ENCODE data around the gene ADAMTSL1.

The ADAMTSL1 gene

DNA sequence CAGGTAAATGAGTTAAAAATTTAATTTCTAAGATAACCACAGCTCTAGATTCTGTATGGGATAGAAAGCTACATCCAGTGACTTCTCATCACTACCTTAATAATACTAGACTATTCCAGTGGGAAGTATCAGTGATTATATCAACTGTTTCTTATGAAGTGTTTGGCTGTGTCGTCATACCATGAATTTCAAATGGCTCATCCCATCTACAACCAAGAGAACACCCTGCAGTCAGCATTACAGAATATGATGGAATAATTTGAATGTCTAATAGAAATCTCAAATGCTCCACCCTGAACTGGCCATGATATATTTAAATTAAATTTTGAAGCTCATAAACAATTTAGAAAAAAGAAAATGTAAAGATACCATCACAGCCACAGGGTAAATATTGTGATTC lies 245.0 kb downstream of the ADAMTSL1 start:
- H3K4me1 ChIP-seq (ENCODE audit: control insufficient read depth, insufficient read depth, low read length), result no peaks in the 10 kb centered on the region
- no CpG with 5 or more reads among the region's 1 CpG for WGBS, 2 experiments
- H3K36me3 ChIP-seq (ENCODE audit: control insufficient read depth, insufficient read depth, low read length), result no peaks in the 10 kb centered on the region
- H3K4me3 ChIP-seq (ENCODE audit: insufficient read depth, low read depth, low read length), result no peak overlapping the region
- H3K27me3 ChIP-seq (ENCODE audit: control insufficient read depth, insufficient read depth, low read length, poor library complexity, severe bottlenecking), result no peaks in the 10 kb centered on the region
- no peak overlapping the region for H3K27ac ChIP-seq (ENCODE audit: insufficient read depth, low read depth, low read length, poor library complexity, severe bottlenecking)
- H3K9me3 ChIP-seq (ENCODE audit: control insufficient read depth, low read length), result no peaks in the 10 kb centered on the region

DNA sequence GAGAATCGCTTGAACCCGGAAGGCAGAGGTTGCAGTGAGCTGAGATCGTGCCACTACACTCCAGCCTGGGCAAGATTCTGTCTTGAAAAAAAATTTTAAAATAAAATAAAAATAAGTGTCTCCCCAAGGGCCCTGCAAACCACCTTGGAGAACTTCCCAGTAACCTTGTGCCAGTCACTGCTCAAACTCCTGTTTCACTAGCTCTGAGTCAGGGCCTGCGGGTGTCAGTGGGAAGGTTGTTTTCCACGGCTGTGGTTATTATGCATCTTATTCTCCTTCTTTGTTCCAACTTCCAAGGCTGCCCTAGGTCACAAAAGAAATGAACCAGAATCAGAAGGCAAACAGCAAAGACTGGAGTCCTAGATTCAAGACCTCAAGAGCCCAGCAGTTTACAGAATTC lies 246.7 kb downstream of the ADAMTSL1 start:
- Histone ChIP-seq H3K36me3 (ENCODE audit: control insufficient read depth, insufficient read depth, low read length) (no peaks in the 10 kb centered on the region), H3K4me1 (ENCODE audit: control insufficient read depth, insufficient read depth, low read length) (no peaks in the 10 kb centered on the region), H3K27me3 (ENCODE audit: control insufficient read depth, insufficient read depth, low read length, poor library complexity, severe bottlenecking) (no peaks in the 10 kb centered on the region), H3K27ac (ENCODE audit: insufficient read depth, low read depth, low read length, poor library complexity, severe bottlenecking) (no peak overlapping the region), H3K4me3 (ENCODE audit: insufficient read depth, low read depth, low read length) (no peak overlapping the region), H3K9me3 (ENCODE audit: control insufficient read depth, low read length) (no peaks in the 10 kb centered on the region)
- 89 to 92% methylated on average over 4 to 5 of the region's 5 CpGs for WGBS, 2 experiments

DNA sequence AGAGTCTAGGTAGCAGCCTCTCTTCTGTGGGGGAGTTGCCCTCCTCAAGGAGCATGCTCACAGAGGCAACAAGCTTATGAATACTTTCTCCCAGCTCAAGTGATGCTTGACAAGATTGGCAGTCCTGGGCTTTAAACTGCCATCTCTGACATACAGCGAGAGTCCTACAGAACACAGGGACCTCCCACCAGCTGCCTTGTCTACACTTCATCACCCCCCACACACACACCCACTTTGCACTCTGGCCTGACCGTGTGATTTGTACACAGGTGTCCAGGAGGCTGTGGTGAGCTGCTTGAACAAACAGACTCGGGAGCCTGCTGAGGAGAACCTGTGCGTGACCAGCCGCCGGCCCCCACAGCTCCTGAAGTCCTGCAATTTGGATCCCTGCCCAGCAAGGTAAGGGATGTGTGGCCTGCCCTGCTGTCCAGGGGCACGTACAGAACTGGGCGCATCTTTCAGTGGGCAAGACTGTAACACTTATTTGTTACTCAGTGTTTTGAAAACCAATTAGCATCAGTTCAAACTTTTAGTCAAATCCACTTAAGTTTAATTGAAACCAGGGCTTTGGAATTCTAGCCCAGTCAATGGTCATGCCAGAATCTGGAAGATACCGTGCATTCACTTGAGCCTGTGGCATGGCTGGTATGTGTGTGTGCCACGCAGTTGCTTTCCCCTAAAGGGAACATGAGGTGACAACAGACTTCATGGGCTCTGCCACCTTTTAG lies 247.5 kb downstream of the ADAMTSL1 start:
- WGBS, 2 experiments, result 93% methylated on average over 10 of the region's 10 CpGs
- no peak overlapping the region for H3K4me3 ChIP-seq (ENCODE audit: insufficient read depth, low read depth, low read length)
- H3K36me3 ChIP-seq (ENCODE audit: control insufficient read depth, insufficient read depth, low read length), result no peaks in the 10 kb centered on the region
- H3K9me3 ChIP-seq (ENCODE audit: control insufficient read depth, low read length), result no peaks in the 10 kb centered on the region
- H3K27me3 ChIP-seq (ENCODE audit: control insufficient read depth, insufficient read depth, low read length, poor library complexity, severe bottlenecking), result no peaks in the 10 kb centered on the region
- no peaks in the 10 kb centered on the region for H3K4me1 ChIP-seq (ENCODE audit: control insufficient read depth, insufficient read depth, low read length)
- H3K27ac ChIP-seq (ENCODE audit: insufficient read depth, low read depth, low read length, poor library complexity, severe bottlenecking), result no peak overlapping the region

DNA sequence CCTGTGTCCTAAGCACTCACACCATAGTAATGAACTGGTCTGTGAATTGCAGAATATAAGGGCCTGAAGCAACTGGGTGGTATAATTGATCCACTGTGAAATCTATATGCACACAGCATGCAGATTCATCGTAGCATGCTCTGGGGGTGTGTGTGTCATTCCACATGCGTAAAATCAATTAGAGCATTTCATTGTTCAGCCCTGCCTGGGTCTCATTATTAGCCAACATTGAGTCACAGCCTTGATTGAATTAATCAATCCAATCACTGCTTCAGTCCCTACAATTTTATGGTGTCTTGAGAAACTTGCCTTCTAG lies 248.0 kb downstream of the ADAMTSL1 start:
- WGBS, 2 experiments, result 91 to 94% methylated on average over 2 of the region's 2 CpGs
- Histone ChIP-seq H3K4me1 (ENCODE audit: control insufficient read depth, insufficient read depth, low read length) (no peaks in the 10 kb centered on the region), H3K36me3 (ENCODE audit: control insufficient read depth, insufficient read depth, low read length) (no peaks in the 10 kb centered on the region), H3K9me3 (ENCODE audit: control insufficient read depth, low read length) (no peaks in the 10 kb centered on the region), H3K4me3 (ENCODE audit: insufficient read depth, low read depth, low read length) (no peak overlapping the region), H3K27ac (ENCODE audit: insufficient read depth, low read depth, low read length, poor library complexity, severe bottlenecking) (no peak overlapping the region), H3K27me3 (ENCODE audit: control insufficient read depth, insufficient read depth, low read length, poor library complexity, severe bottlenecking) (no peaks in the 10 kb centered on the region)

GRCh38 chr9:18722882-18723281 lies 248.9 kb downstream of the ADAMTSL1 start:
- WGBS, 2 experiments, result 92% methylated on average over 6 of the region's 6 CpGs
- no peak overlapping the region for H3K27ac ChIP-seq (ENCODE audit: insufficient read depth, low read depth, low read length, poor library complexity, severe bottlenecking)
- H3K27me3 ChIP-seq (ENCODE audit: control insufficient read depth, insufficient read depth, low read length, poor library complexity, severe bottlenecking), result no peaks in the 10 kb centered on the region
- no peak overlapping the region for H3K4me3 ChIP-seq (ENCODE audit: insufficient read depth, low read depth, low read length)
- H3K4me1 ChIP-seq (ENCODE audit: control insufficient read depth, insufficient read depth, low read length), result no peaks in the 10 kb centered on the region
- no peaks in the 10 kb centered on the region for H3K9me3 ChIP-seq (ENCODE audit: control insufficient read depth, low read length)
- H3K36me3 ChIP-seq (ENCODE audit: control insufficient read depth, insufficient read depth, low read length), result no peaks in the 10 kb centered on the region

- Histone ChIP-seq H3K4me1 (ENCODE audit: control insufficient read depth, insufficient read depth, low read length) (no peaks in the 10 kb centered on the region), H3K27ac (ENCODE audit: insufficient read depth, low read depth, low read length, poor library complexity, severe bottlenecking) (no peak overlapping the region), H3K4me3 (ENCODE audit: insufficient read depth, low read depth, low read length) (no peak overlapping the region), H3K9me3 (ENCODE audit: control insufficient read depth, low read length) (no peaks in the 10 kb centered on the region), H3K27me3 (ENCODE audit: control insufficient read depth, insufficient read depth, low read length, poor library complexity, severe bottlenecking) (no peaks in the 10 kb centered on the region), H3K36me3 (ENCODE audit: control insufficient read depth, insufficient read depth, low read length) (no peaks in the 10 kb centered on the region)
- 92% methylated on average over 5 of the region's 5 CpGs for WGBS, 2 experiments
Observed at GRCh38 chr9:18723366-18723765, 249.4 kb downstream of the ADAMTSL1 start.

DNA sequence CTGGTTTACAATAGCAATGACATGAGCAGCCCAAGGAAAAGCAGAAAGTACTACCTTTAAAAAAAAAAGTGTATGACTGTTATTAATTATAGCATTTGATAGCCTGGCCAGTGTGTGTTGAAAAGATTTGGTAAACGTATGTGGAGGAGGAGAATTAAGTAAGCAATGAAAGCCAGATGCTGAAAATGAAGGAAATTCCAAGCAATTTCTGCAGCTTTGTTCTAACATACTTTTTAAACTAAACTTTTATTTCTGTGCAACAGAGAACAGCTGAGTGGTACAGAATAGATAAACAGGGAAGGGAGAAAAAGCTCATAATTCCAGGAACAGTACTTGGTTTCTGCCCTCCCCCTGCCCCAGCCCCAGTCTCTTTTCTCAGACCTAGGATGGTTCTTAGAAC lies 252.6 kb downstream of the ADAMTSL1 start:
- no peaks in the 10 kb centered on the region for H3K9me3 ChIP-seq (ENCODE audit: control insufficient read depth, low read length)
- no peak overlapping the region for H3K27ac ChIP-seq (ENCODE audit: insufficient read depth, low read depth, low read length, poor library complexity, severe bottlenecking)
- WGBS, 2 experiments, result 88 to 96% methylated on average over 1 of the region's 1 CpG
- no peaks in the 10 kb centered on the region for H3K36me3 ChIP-seq (ENCODE audit: control insufficient read depth, insufficient read depth, low read length)
- no peaks in the 10 kb centered on the region for H3K4me1 ChIP-seq (ENCODE audit: control insufficient read depth, insufficient read depth, low read length)
- H3K27me3 ChIP-seq (ENCODE audit: control insufficient read depth, insufficient read depth, low read length, poor library complexity, severe bottlenecking), result no peaks in the 10 kb centered on the region
- no peak overlapping the region for H3K4me3 ChIP-seq (ENCODE audit: insufficient read depth, low read depth, low read length)

DNA sequence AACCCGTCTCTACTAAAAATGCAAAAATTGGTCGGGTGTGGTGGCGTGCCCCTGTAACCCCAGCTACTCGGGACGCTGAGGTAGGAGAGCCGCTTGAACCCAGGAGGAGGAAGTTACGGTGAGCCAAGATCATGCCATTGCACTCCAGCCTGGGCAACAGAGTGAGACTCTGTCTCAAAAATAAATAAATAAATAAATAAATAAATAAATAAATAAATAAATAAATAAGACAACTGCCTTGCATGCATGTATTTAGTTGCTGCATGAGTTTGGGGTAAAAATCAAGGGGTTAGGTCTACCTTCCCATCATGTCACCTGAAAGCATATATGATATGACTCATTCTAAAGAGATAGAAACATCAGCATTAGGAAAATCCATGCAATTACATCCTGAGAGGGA lies 254.0 kb downstream of the ADAMTSL1 start:
- Histone ChIP-seq H3K36me3 (ENCODE audit: control insufficient read depth, insufficient read depth, low read length) (no peaks in the 10 kb centered on the region), H3K4me3 (ENCODE audit: insufficient read depth, low read depth, low read length) (no peak overlapping the region), H3K9me3 (ENCODE audit: control insufficient read depth, low read length) (no peaks in the 10 kb centered on the region), H3K4me1 (ENCODE audit: control insufficient read depth, insufficient read depth, low read length) (no peaks in the 10 kb centered on the region), H3K27me3 (ENCODE audit: control insufficient read depth, insufficient read depth, low read length, poor library complexity, severe bottlenecking) (no peaks in the 10 kb centered on the region), H3K27ac (ENCODE audit: insufficient read depth, low read depth, low read length, poor library complexity, severe bottlenecking) (no peak overlapping the region)
- 96 to 98% methylated on average over 7 of the region's 7 CpGs for WGBS, 2 experiments

- Histone ChIP-seq H3K27me3 (ENCODE audit: control insufficient read depth, insufficient read depth, low read length, poor library complexity, severe bottlenecking) (no peaks in the 10 kb centered on the region), H3K27ac (ENCODE audit: insufficient read depth, low read depth, low read length, poor library complexity, severe bottlenecking) (no peak overlapping the region), H3K9me3 (ENCODE audit: control insufficient read depth, low read length) (no peaks in the 10 kb centered on the region), H3K4me3 (ENCODE audit: insufficient read depth, low read depth, low read length) (no peak overlapping the region), H3K36me3 (ENCODE audit: control insufficient read depth, insufficient read depth, low read length) (no peaks in the 10 kb centered on the region), H3K4me1 (ENCODE audit: control insufficient read depth, insufficient read depth, low read length) (no peaks in the 10 kb centered on the region)
- WGBS, 2 experiments, result 94% methylated on average over 3 of the region's 3 CpGs
Observed at GRCh38 chr9:18728642-18729041, 254.7 kb downstream of the ADAMTSL1 start.

DNA sequence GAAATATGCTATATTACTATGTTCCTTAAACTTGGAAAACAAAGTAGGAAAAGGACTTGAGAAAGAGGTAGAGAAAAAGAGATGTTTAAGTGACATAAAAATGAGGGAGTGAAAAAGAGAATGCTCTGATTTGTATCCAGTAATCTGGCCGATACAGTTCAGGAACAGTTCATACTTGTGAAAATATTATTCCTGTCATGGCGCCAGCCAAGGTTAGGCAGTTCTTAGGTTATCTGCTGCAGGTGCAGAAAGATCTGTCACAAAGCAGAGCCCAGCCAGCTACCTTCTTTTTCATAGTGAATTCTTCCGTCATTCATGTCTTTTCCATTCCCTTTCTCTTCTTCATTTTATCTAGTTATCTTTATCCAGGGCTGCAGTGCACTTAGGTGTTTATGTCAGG lies 256.3 kb downstream of the ADAMTSL1 start:
- no peaks in the 10 kb centered on the region for H3K9me3 ChIP-seq (ENCODE audit: control insufficient read depth, low read length)
- no peaks in the 10 kb centered on the region for H3K36me3 ChIP-seq (ENCODE audit: control insufficient read depth, insufficient read depth, low read length)
- H3K4me3 ChIP-seq (ENCODE audit: insufficient read depth, low read depth, low read length), result no peak overlapping the region
- no peaks in the 10 kb centered on the region for H3K27me3 ChIP-seq (ENCODE audit: control insufficient read depth, insufficient read depth, low read length, poor library complexity, severe bottlenecking)
- no peak overlapping the region for H3K27ac ChIP-seq (ENCODE audit: insufficient read depth, low read depth, low read length, poor library complexity, severe bottlenecking)
- no peaks in the 10 kb centered on the region for H3K4me1 ChIP-seq (ENCODE audit: control insufficient read depth, insufficient read depth, low read length)
- 91 to 93% methylated on average over 3 of the region's 3 CpGs for WGBS, 2 experiments

DNA sequence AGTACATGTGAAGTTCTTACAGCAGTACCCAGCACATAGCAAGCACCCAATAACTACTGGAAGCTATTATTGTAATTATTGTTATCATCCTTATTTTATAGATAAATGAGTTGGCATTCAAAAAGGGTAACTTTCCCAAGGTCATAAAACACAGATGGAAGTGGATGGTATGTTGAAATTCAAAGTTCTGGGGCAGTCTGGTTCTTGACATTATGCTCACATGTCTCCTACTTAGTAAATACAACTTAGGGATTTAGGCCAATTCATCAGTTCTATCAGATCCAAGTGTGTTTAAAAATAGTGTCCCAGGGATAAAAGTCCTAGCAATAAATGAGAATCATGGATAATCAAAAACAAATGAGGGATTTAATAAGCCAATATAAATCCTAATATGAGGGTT lies 265.2 kb downstream of the ADAMTSL1 start:
- Histone ChIP-seq H3K36me3 (ENCODE audit: control insufficient read depth, insufficient read depth, low read length) (no peaks in the 10 kb centered on the region), H3K9me3 (ENCODE audit: control insufficient read depth, low read length) (no peaks in the 10 kb centered on the region), H3K4me1 (ENCODE audit: control insufficient read depth, insufficient read depth, low read length) (no peaks in the 10 kb centered on the region), H3K27ac (ENCODE audit: insufficient read depth, low read depth, low read length, poor library complexity, severe bottlenecking) (no peak overlapping the region), H3K4me3 (ENCODE audit: insufficient read depth, low read depth, low read length) (no peak overlapping the region), H3K27me3 (ENCODE audit: control insufficient read depth, insufficient read depth, low read length, poor library complexity, severe bottlenecking) (no peaks in the 10 kb centered on the region)

Data from ectodermal cell (in vitro differentiated cells).